HepG2 (cell line): Measurements from ENCODE around the gene HKDC1. TPM values are rescaled to one million over a fixed set of nuclear protein-coding genes. Genes with fewer than 3 reads are reported as not detected.

ENCODE experiments used
- ATAC-seq: fragments of 200-7000 bp; cut with Tn5 transposase; 3 replicates; pipeline ENCODE4 v1.9.1; 2020; ENCODE audit warnings: mild to moderate bottlenecking, moderate library complexity
- BruUV-seq: library from RNA; stranded (reverse); fragments of 400-500 nt; replicated peaks from 2 replicates; lab custom pipeline; 2021; lab: Mats Ljungman, UMichigan
- CTCF ChIA-PET: fragments of 300-600 bp; formaldehyde crosslinking; extraction: SDS; loops from one replicate; lab custom pipeline; 2021; ENCODE audit warnings: low total read pairs, inconsistent platforms, low intra/inter-chr PET ratio; lab: Yijun Ruan, JAX
- POLR2A ChIA-PET: fragments of 350-600 bp; sonication (Branson Sonifier 250); formaldehyde crosslinking; loops from one replicate; lab custom pipeline; 2020; ENCODE audit warnings: antibody characterized with exemption, inconsistent platforms; lab: Yijun Ruan, JAX
- DNase-seq: peaks from one replicate; pipeline ENCODE4 v3.0.0-alpha.2; 2015; ENCODE audit warnings: low spot score
- FAIRE-seq: peaks from 3 replicates; lab custom pipeline; 2011; peaks lifted over from hg19 to GRCh38; lab: Jason Lieb, UNC
- H2AFZ ChIP-seq: one replicate; pipeline ENCODE4 v1.6.1; 2011; ENCODE audit warnings: low read length, inconsistent platforms
- H3K27ac ChIP-seq: fragments of 300-600 bp; 3 replicates; pipeline ENCODE4 v1.8.0; 2011; ENCODE audit warnings: mixed run types, mild to moderate bottlenecking, mixed read lengths, low read length, inconsistent platforms; ENCODE audit not compliant: insufficient read depth; ENCODE audit errors: extremely low read length
- H3K27me3 ChIP-seq, 2 experiments: fragments of 200-600 bp in 1 of 2; 2 replicates in 1 of 2; 3 replicates in 1 of 2; pipeline versions ENCODE4 v1.6.0 to v1.8.0; 2011; ENCODE audit warnings: low read length in 2 of 2, mild to moderate bottlenecking in 2 of 2, moderate library complexity in 2 of 2, inconsistent platforms in 1 of 2; ENCODE audit not compliant: insufficient read depth in 2 of 2, control insufficient read depth in 1 of 2
- H3K36me3 ChIP-seq, 2 experiments: fragments of 200-600 bp in 1 of 2; replicated peaks in 1 of 2; 2 replicates in 1 of 2; 3 replicates in 1 of 2; pipeline versions ENCODE4 v1.5.1 to v1.8.0; 2011; ENCODE audit warnings: low read length in 2 of 2, inconsistent platforms in 1 of 2; ENCODE audit not compliant: insufficient read depth in 2 of 2, control insufficient read depth in 1 of 2
- H3K4me1 ChIP-seq: 2 replicates; pipeline ENCODE4 v1.5.1; 2012; ENCODE audit warnings: low read length, inconsistent platforms; ENCODE audit not compliant: insufficient read depth
- H3K4me2 ChIP-seq: 2 replicates; pipeline ENCODE4 v1.6.0; 2011; ENCODE audit warnings: low read depth, low read length, inconsistent platforms
- H3K4me3 ChIP-seq, 3 experiments: fragments of 200-600 bp in 1 of 3; sonication (generic), shearing (Covaris generic) in 1 of 3; replicated peaks in 1 of 3; 2 replicates each; pipeline ENCODE4 v1.5.1; 2011 to 2016; ENCODE audit warnings: low read length in 3 of 3, inconsistent platforms in 2 of 3, low read depth in 2 of 3, mild to moderate bottlenecking in 2 of 3, control low read depth in 1 of 3, mixed read lengths in 1 of 3; ENCODE audit not compliant: insufficient read depth in 1 of 3
- H3K79me2 ChIP-seq: one replicate; pipeline ENCODE4 v1.6.1; 2011; ENCODE audit warnings: low read length, inconsistent platforms; ENCODE audit not compliant: insufficient read depth
- H3K9ac ChIP-seq: 2 replicates; pipeline ENCODE4 v1.6.0; 2011; ENCODE audit warnings: mild to moderate bottlenecking, low read depth, low read length, inconsistent platforms; ENCODE audit not compliant: insufficient read depth
- H3K9me3 ChIP-seq: 2 replicates; pipeline ENCODE4 v1.5.1; 2012; ENCODE audit warnings: mild to moderate bottlenecking, low read length
- H4K20me1 ChIP-seq: 2 replicates; pipeline ENCODE4 v1.6.0; 2011; ENCODE audit warnings: inconsistent platforms, mild to moderate bottlenecking, low read length, moderate library complexity; ENCODE audit not compliant: insufficient read depth
- DBP ChIP-seq: sonication (generic); formaldehyde crosslinking; IDR thresholded peaks from 2 replicates; pipeline ENCODE4 v1.4.0; 2020; ENCODE audit warnings: missing genetic modification reagents; ENCODE audit errors: not compliant biosample characterization
- ELF1 ChIP-seq: sonication (generic); formaldehyde crosslinking; IDR thresholded peaks from 2 replicates; pipeline ENCODE4 v1.4.0; 2020; ENCODE audit warnings: missing genetic modification reagents
- GATA4 ChIP-seq: sonication (generic); IDR thresholded peaks from 2 replicates; pipeline ENCODE4 v1.6.1; 2016; ENCODE audit warnings: antibody characterized with exemption, low read depth, borderline replicate concordance
- KDM4B ChIP-seq: sonication (generic); formaldehyde crosslinking; IDR thresholded peaks from 2 replicates; pipeline ENCODE4 v1.4.0; 2020; ENCODE audit warnings: missing genetic modification reagents
- MIXL1 ChIP-seq: IDR thresholded peaks from 2 replicates; pipeline ENCODE4 v1.6.1; 2016
- MYC ChIP-seq: sonication (generic); formaldehyde crosslinking; IDR thresholded peaks from 2 replicates; pipeline ENCODE4 v1.9.0; 2021; ENCODE audit warnings: missing genetic modification reagents, borderline replicate concordance
- PCBP2 ChIP-seq: fragments of 200-400 bp; formaldehyde crosslinking; optimal IDR thresholded peaks from 2 replicates; pipeline ENCODE3; 2018; ENCODE audit warnings: low read length, low read depth; ENCODE audit not compliant: poor library complexity, severe bottlenecking
- WIZ ChIP-seq: sonication (generic); formaldehyde crosslinking; IDR thresholded peaks from 2 replicates; pipeline ENCODE4 v1.5.1; 2020; ENCODE audit warnings: mild to moderate bottlenecking, missing genetic modification reagents
- ZFP36L1 ChIP-seq: sonication (generic); formaldehyde crosslinking; IDR thresholded peaks from 2 replicates; pipeline ENCODE4 v1.8.0; 2022; ENCODE audit warnings: mild to moderate bottlenecking, missing genetic modification reagents, moderate library complexity
- ZNF33B ChIP-seq: sonication (generic); formaldehyde crosslinking; IDR thresholded peaks from 2 replicates; pipeline ENCODE4 v1.5.1; 2020; ENCODE audit warnings: mild to moderate bottlenecking, missing genetic modification reagents
- ZNF446 ChIP-seq: sonication (generic); formaldehyde crosslinking; IDR thresholded peaks from 2 replicates; pipeline ENCODE4 v1.5.0; 2020; ENCODE audit warnings: mild to moderate bottlenecking, missing genetic modification reagents
- ZNF761 ChIP-seq: sonication (generic); formaldehyde crosslinking; conservative IDR thresholded peaks from 2 replicates; pipeline ENCODE4 v1.4.0; 2020; ENCODE audit warnings: mild to moderate bottlenecking, missing genetic modification reagents
- ZNF839 ChIP-seq: sonication (generic); formaldehyde crosslinking; IDR thresholded peaks from 2 replicates; pipeline ENCODE4 v1.4.0; 2020; ENCODE audit warnings: missing genetic modification reagents, mild to moderate bottlenecking, borderline replicate concordance
- WGBS: methylation state at CpG from one replicate; pipeline ENCODE4 v1.1.6; 2017; ENCODE audit warnings: low lambda C conversion rate; 5-methylcytosine and 5-hydroxymethylcytosine counted together
- in situ Hi-C: cut with HindIII; loops from 2 replicates; pipeline ENCODE4 v1.10.0; 2017; ENCODE audit warnings: low pct_unique_long_range_greater_than_20kb; ENCODE audit not compliant: extremely low pct_ligation_motif_present
- intact Hi-C: fragments of 100-400 bp; cut with micrococcal nuclease; formaldehyde crosslinking; loops from one replicate; pipeline ENCODE4 v1.10.0; 2022; ENCODE audit not compliant: unreplicated experiment
- polyA plus RNA-seq, 8 experiments: library from polyadenylated mRNA; depleted of rRNA in 3 of 8; stranded (reverse) in 7 of 8; unstranded in 1 of 8; fragments of >200 nt; fragmentation: Illumina TruSeq in 4 of 8; extraction: Trizol in 4 of 8; gene quantifications; 2 replicates each; pipeline versions ENCODE4 v1.2.1 to v1.2.3, GENCODE V29; 2011 to 2016; ENCODE audit warnings: low read depth in 4 of 8, missing spikeins in 1 of 8, mixed read lengths in 1 of 8; ENCODE audit not compliant: insufficient read depth in 1 of 8
- total RNA-seq, 5 experiments: library from RNA; depleted of rRNA; stranded (reverse); fragments of >200 nt; fragmentation: Illumina TruSeq; extraction: Trizol; gene quantifications; 2 replicates each; pipeline ENCODE4 v1.2.3, GENCODE V29; 2016; ENCODE audit warnings: low read depth in 1 of 5
- TF ChIP-seq, protein P1 (sequence below): IDR thresholded peaks from 2 replicates; pipeline ENCODE4 v1.6.1; 2016; ENCODE audit warnings: control low read depth

Gene HKDC1
- total and polyA plus RNA-seq, 2 of the 13 experiments (the other 11 are each of a cell fraction or from before 2014, with no cell fraction given), result 8.1 to 12.4 TPM

DNA sequence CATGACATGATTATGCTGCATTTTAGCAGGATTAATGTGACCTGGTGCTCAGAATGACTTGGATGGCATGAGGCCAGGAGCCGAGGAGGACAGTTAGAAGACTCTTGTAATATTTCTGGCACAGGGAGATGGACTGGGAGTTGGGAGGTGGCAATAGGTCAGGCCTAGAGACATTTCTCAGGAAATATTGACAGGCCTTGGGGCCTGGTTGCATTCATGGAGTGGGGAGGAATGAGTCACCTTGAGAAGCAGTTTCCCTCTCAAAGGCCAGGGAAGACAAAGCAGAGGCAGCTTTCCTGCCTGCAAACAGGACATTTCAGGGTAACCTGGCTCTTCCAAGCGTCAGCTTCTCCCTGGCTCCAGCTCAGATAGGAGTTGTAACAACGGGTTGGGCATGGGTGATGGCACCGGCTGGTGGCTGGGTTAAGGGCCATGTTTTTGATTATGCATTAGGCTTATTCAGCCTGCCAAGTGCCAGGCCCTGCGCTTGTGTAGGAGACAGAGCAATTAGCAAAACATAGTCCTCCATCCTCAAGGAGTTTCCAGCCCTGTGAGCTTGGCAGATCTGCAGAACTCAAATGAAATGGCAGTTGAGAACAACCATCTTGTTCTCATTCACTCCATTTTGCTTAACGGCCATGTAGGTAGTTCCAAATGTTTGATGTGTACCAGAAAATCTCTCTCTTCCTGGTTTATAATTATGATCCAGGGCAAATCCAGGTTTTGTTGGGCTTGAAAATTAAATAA lies 96.4 kb downstream of the HKDC1 start:
- ChIA-PET POLR2A (no interaction called here), CTCF (no interaction called here)
- in situ Hi-C loops (no loop called here), intact Hi-C loops (no loop called here)
- TF ChIP-seq, protein P1, sequence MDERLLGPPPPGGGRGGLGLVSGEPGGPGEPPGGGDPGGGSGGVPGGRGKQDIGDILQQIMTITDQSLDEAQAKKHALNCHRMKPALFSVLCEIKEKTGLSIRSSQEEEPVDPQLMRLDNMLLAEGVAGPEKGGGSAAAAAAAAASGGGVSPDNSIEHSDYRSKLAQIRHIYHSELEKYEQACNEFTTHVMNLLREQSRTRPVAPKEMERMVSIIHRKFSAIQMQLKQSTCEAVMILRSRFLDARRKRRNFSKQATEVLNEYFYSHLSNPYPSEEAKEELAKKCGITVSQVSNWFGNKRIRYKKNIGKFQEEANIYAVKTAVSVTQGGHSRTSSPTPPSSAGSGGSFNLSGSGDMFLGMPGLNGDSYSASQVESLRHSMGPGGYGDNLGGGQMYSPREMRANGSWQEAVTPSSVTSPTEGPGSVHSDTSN (CRISPR knock-in tag), result no peak
- TF ChIP-seq DBP (CRISPR knock-in tag) (no peak), MYC (CRISPR knock-in tag) (no peak), ELF1 (CRISPR knock-in tag) (no peak), ZNF33B (CRISPR knock-in tag) (no peak), ZFP36L1 (CRISPR knock-in tag) (no peak), MIXL1 (no peak), KDM4B (CRISPR knock-in tag) (no peak), WIZ (no peak), ZNF446 (CRISPR knock-in tag) (no peak), ZNF761 (CRISPR knock-in tag) (no peak), PCBP2 (no peak), GATA4 (no peak), ZNF839 (CRISPR knock-in tag) (no peak)
- Histone ChIP-seq H3K36me3 (no peaks in the 10 kb centered on the region), H3K9ac (no peak overlapping the region), H3K4me1 (0 out of 2 replicates have a peak, but pooled peaks cover 12% of the 10 kb centered on the region), H3K9me3 (no peaks in the 10 kb centered on the region), H3K4me3 (no peak overlapping the region), H3K27me3 (peaks cover 5 to 51% of the 10 kb centered on the region in 2 experiments; a peak in 4 of 5 replicates), H2AFZ (no peak overlapping the region), H3K4me2 (no peak overlapping the region), H3K79me2 (no peaks in the 10 kb centered on the region), H4K20me1 (no peaks in the 10 kb centered on the region), H3K27ac (no peak overlapping the region)
- DNase-seq (no peak), ATAC-seq (no peak), FAIRE-seq (no peak)
- BruUV-seq, result no TSS peak
- WGBS, result 66% methylated on average over 6 of the region's 6 CpGs

Other genes starting within 250 kb of the HKDC1 start
- 21.9 and 29.9 TPM in 2 replicates for gene KIFBP, start 231.5 kb upstream of the HKDC1 start, total RNA-seq (2016; rRNA removed; fragmentation: Illumina TruSeq; extraction: Trizol)
- 10.3 and 13.0 TPM in 2 replicates for gene KIFBP, start 231.5 kb upstream of the HKDC1 start, polyA plus RNA-seq (2011; rRNA removed)
- 0.09 TPM in 1 of 2 replicates, not detected in the other for gene SRGN, start 132.2 kb upstream of the HKDC1 start, total RNA-seq (2016; rRNA removed; fragmentation: Illumina TruSeq; extraction: Trizol)
- not detected in 2 replicates for gene SRGN, start 132.2 kb upstream of the HKDC1 start, polyA plus RNA-seq (2011; rRNA removed)
- gene VPS26A, start 96.2 kb upstream of the HKDC1 start, total RNA-seq (2016; rRNA removed; fragmentation: Illumina TruSeq; extraction: Trizol), result 32.6 and 56.7 TPM in 2 replicates
- gene VPS26A, start 96.2 kb upstream of the HKDC1 start, polyA plus RNA-seq (2011; rRNA removed), result 10.3 and 12.9 TPM in 2 replicates
- 45.7 and 57.0 TPM in 2 replicates for gene SUPV3L1, start 40.1 kb upstream of the HKDC1 start, total RNA-seq (2016; rRNA removed; fragmentation: Illumina TruSeq; extraction: Trizol)
- 21.7 and 28.8 TPM in 2 replicates for gene SUPV3L1, start 40.1 kb upstream of the HKDC1 start, polyA plus RNA-seq (2011; rRNA removed)
- 0.21 and 0.29 TPM in 2 replicates for gene HK1, start 58.2 kb downstream of the HKDC1 start, total RNA-seq (2016; rRNA removed; fragmentation: Illumina TruSeq; extraction: Trizol)
- gene HK1, start 58.2 kb downstream of the HKDC1 start, polyA plus RNA-seq (2011; rRNA removed), result 1.3 and 1.5 TPM in 2 replicates
- not detected in 2 replicates for gene TACR2, start 196.6 kb downstream of the HKDC1 start, total RNA-seq (2016; rRNA removed; fragmentation: Illumina TruSeq; extraction: Trizol)
- gene TACR2, start 196.6 kb downstream of the HKDC1 start, polyA plus RNA-seq (2011; rRNA removed), result 0.04 TPM in 1 of 2 replicates, not detected in the other
- gene TSPAN15, start 231.1 kb downstream of the HKDC1 start, total RNA-seq (2016; rRNA removed; fragmentation: Illumina TruSeq; extraction: Trizol), result 0.27 and 0.34 TPM in 2 replicates
- gene TSPAN15, start 231.1 kb downstream of the HKDC1 start, polyA plus RNA-seq (2011; rRNA removed), result 3.2 and 5.1 TPM in 2 replicates